HepG2 (cell line): Measurements from ENCODE around the gene GFRA3. TPM values are rescaled to one million over a fixed set of nuclear protein-coding genes. Genes with fewer than 3 reads are reported as not detected.

Experiments
- CREM ChIP-seq, 2 experiments: sonication (generic) in 1 of 2; formaldehyde crosslinking in 1 of 2; IDR thresholded peaks; 2 replicates each; pipeline versions ENCODE4 v1.4.0 to v1.6.1; 2016 to 2020; ENCODE audit warnings: antibody characterized with exemption in 1 of 2, mild to moderate bottlenecking in 1 of 2, missing genetic modification reagents in 1 of 2
- ESRRA ChIP-seq: sonication (generic); formaldehyde crosslinking; IDR thresholded peaks from 2 replicates; pipeline ENCODE4 v1.5.1; 2020; ENCODE audit warnings: mild to moderate bottlenecking, low read depth, missing genetic modification reagents
- HDAC2 ChIP-seq: sonication (generic); formaldehyde crosslinking; IDR thresholded peaks from 2 replicates; pipeline ENCODE4 v1.4.0; 2020; ENCODE audit warnings: missing genetic modification reagents
- HNRNPL ChIP-seq: fragments of 200-400 bp; formaldehyde crosslinking; IDR thresholded peaks from 2 replicates; pipeline ENCODE4 v1.6.1; 2017; ENCODE audit warnings: mild to moderate bottlenecking, low read depth, low read length
- NR2C2 ChIP-seq: sonication (generic); formaldehyde crosslinking; IDR thresholded peaks from 2 replicates; pipeline ENCODE4 v1.4.0; 2020; ENCODE audit warnings: missing genetic modification reagents, mild to moderate bottlenecking, moderate library complexity, borderline replicate concordance
- NR2F1 ChIP-seq, 2 experiments: fragments of 450-650 bp in 1 of 2; formaldehyde crosslinking in 1 of 2; IDR thresholded peaks; 2 replicates each; pipeline versions ENCODE4 v1.5.0 to v1.6.1; 2016 to 2020; ENCODE audit warnings: mild to moderate bottlenecking in 1 of 2, missing compliant biosample characterization in 1 of 2, missing genetic modification reagents in 1 of 2, moderate library complexity in 1 of 2
- NR2F2 ChIP-seq: IDR thresholded peaks from 2 replicates; pipeline ENCODE4 v1.6.1; 2012; ENCODE audit warnings: low read depth, inconsistent platforms, borderline replicate concordance
- PAXIP1 ChIP-seq: sonication (generic); formaldehyde crosslinking; conservative IDR thresholded peaks from 2 replicates; pipeline ENCODE4 v1.4.0; 2020; ENCODE audit warnings: mild to moderate bottlenecking, missing genetic modification reagents, moderate library complexity
- RARA ChIP-seq: IDR thresholded peaks from 2 replicates; pipeline ENCODE4 v1.6.1; 2016; ENCODE audit warnings: missing genetic modification reagents, missing compliant biosample characterization
- RXRA ChIP-seq: sonication (generic); formaldehyde crosslinking; IDR thresholded peaks from 2 replicates; pipeline ENCODE4 v1.5.1; 2020; ENCODE audit warnings: missing genetic modification reagents
- SALL1 ChIP-seq: sonication (generic); formaldehyde crosslinking; IDR thresholded peaks from 2 replicates; pipeline ENCODE4 v1.8.0; 2022; ENCODE audit warnings: mild to moderate bottlenecking, missing genetic modification reagents
- TBX2 ChIP-seq: sonication (generic); formaldehyde crosslinking; IDR thresholded peaks from 2 replicates; pipeline ENCODE4 v1.5.0; 2020; ENCODE audit warnings: missing genetic modification reagents, mild to moderate bottlenecking, borderline replicate concordance
- TFAP4 ChIP-seq: sonication (generic); IDR thresholded peaks from 2 replicates; pipeline ENCODE4 v1.6.1; 2016; ENCODE audit warnings: low read depth, borderline replicate concordance
- ZMYM3 ChIP-seq: sonication (generic); formaldehyde crosslinking; IDR thresholded peaks from 2 replicates; pipeline ENCODE4 v1.5.1; 2020; ENCODE audit warnings: mild to moderate bottlenecking, missing genetic modification reagents
- ZMYM4 ChIP-seq: sonication (generic); formaldehyde crosslinking; IDR thresholded peaks from 2 replicates; pipeline ENCODE4 v1.8.1; 2023; ENCODE audit warnings: mild to moderate bottlenecking, missing genetic modification reagents
- ZNF12 ChIP-seq: sonication (generic); formaldehyde crosslinking; IDR thresholded peaks from 2 replicates; pipeline ENCODE4 v1.5.0; 2020; ENCODE audit warnings: missing genetic modification reagents
- ZNF292 ChIP-seq: sonication (generic); formaldehyde crosslinking; IDR thresholded peaks from 2 replicates; pipeline ENCODE4 v1.8.1; 2022; ENCODE audit warnings: mild to moderate bottlenecking, low read depth, missing genetic modification reagents, borderline replicate concordance
- ZNF512 ChIP-seq: sonication (generic); formaldehyde crosslinking; IDR thresholded peaks from 2 replicates; pipeline ENCODE4 v1.4.0; 2020; ENCODE audit warnings: mild to moderate bottlenecking, missing genetic modification reagents
- ZNF629 ChIP-seq: sonication (generic); formaldehyde crosslinking; conservative IDR thresholded peaks from 2 replicates; pipeline ENCODE4 v1.5.0; 2020; ENCODE audit warnings: missing genetic modification reagents
- polyA plus RNA-seq, 8 experiments: library from polyadenylated mRNA; depleted of rRNA in 3 of 8; stranded (reverse) in 7 of 8; unstranded in 1 of 8; fragments of >200 nt; fragmentation: Illumina TruSeq in 4 of 8; extraction: Trizol in 4 of 8; gene quantifications; 2 replicates each; pipeline versions ENCODE4 v1.2.1 to v1.2.3, GENCODE V29; 2011 to 2016; ENCODE audit warnings: low read depth in 4 of 8, missing spikeins in 1 of 8, mixed read lengths in 1 of 8; ENCODE audit not compliant: insufficient read depth in 1 of 8
- total RNA-seq, 5 experiments: library from RNA; depleted of rRNA; stranded (reverse); fragments of >200 nt; fragmentation: Illumina TruSeq; extraction: Trizol; gene quantifications; 2 replicates each; pipeline ENCODE4 v1.2.3, GENCODE V29; 2016; ENCODE audit warnings: low read depth in 1 of 5
- TF ChIP-seq, protein P1 (sequence below): sonication (generic); formaldehyde crosslinking; IDR thresholded peaks from 2 replicates; pipeline ENCODE4 v1.5.1; 2020; ENCODE audit warnings: mild to moderate bottlenecking, missing genetic modification reagents, moderate library complexity

The GFRA3 gene
- total and polyA plus RNA-seq, 2 of the 13 experiments (the other 11 are each of a cell fraction or from before 2014, with no cell fraction given) = 0.27 to 0.30 TPM

DNA sequence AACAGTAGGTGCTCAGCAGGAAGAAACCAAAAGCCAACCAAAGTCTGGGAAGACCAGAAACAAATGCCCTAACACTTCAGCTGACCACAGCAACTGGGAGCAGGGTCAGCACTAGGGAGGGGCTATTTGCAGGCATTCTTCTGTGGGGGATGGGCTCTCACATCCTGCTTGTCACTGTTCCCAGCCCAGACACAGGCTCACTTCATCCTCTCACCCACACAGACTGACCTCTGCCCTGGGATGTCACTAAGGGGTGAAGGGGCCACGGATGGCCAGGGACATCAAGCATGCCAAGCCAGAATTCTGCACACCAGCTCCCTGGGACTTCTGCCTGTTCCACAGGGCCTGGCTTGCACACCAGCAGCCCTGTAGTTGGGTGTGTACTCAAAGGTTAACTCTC, 28.7 kb downstream of the GFRA3 start (continued):
- TF ChIP-seq, protein P1, sequence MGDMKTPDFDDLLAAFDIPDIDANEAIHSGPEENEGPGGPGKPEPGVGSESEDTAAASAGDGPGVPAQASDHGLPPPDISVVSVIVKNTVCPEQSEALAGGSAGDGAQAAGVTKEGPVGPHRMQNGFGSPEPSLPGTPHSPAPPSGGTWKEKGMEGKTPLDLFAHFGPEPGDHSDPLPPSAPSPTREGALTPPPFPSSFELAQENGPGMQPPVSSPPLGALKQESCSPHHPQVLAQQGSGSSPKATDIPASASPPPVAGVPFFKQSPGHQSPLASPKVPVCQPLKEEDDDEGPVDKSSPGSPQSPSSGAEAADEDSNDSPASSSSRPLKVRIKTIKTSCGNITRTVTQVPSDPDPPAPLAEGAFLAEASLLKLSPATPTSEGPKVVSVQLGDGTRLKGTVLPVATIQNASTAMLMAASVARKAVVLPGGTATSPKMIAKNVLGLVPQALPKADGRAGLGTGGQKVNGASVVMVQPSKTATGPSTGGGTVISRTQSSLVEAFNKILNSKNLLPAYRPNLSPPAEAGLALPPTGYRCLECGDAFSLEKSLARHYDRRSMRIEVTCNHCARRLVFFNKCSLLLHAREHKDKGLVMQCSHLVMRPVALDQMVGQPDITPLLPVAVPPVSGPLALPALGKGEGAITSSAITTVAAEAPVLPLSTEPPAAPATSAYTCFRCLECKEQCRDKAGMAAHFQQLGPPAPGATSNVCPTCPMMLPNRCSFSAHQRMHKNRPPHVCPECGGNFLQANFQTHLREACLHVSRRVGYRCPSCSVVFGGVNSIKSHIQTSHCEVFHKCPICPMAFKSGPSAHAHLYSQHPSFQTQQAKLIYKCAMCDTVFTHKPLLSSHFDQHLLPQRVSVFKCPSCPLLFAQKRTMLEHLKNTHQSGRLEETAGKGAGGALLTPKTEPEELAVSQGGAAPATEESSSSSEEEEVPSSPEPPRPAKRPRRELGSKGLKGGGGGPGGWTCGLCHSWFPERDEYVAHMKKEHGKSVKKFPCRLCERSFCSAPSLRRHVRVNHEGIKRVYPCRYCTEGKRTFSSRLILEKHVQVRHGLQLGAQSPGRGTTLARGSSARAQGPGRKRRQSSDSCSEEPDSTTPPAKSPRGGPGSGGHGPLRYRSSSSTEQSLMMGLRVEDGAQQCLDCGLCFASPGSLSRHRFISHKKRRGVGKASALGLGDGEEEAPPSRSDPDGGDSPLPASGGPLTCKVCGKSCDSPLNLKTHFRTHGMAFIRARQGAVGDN (CRISPR knock-in tag) = peak; percentile 59
- no peak for TF ChIP-seq CREM (IDR thresholded peaks at IDR 0.05)
- TF ChIP-seq CREM (CRISPR knock-in tag; IDR thresholded peaks at IDR 0.05) = no peak
- no peak for TF ChIP-seq ESRRA (CRISPR knock-in tag)
- peak; percentile 70 to 76 for TF ChIP-seq NR2F1 (CRISPR knock-in tag; IDR thresholded peaks at IDR 0.05)
- TF ChIP-seq HDAC2 = 0 out of 2 replicates have a peak, but pooled peaks have one; percentile 20
- peak; percentile 73 for TF ChIP-seq RXRA (CRISPR knock-in tag)
- 0 out of 2 replicates have a peak, but pooled peaks have one; percentile 63 for TF ChIP-seq HNRNPL
- TF ChIP-seq PAXIP1 = peak; percentile 45
- 0 out of 2 replicates have a peak, but pooled peaks have one; percentile 48 for TF ChIP-seq ZNF292
- TF ChIP-seq ZMYM3 (CRISPR knock-in tag) = 0 out of 2 replicates have a peak, but pooled peaks have one; percentile 17
- peak; percentile 57 for TF ChIP-seq RARA (CRISPR knock-in tag)
- TF ChIP-seq ZMYM4 (CRISPR knock-in tag) = 0 out of 2 replicates have a peak, but pooled peaks have one; percentile 9
- no peak for TF ChIP-seq TBX2 (CRISPR knock-in tag)
- TF ChIP-seq TFAP4 = peak; percentile 34; the same call in 1 of the 2 replicates
- TF ChIP-seq NR2F2 = peak; percentile 68
- no peak for TF ChIP-seq ZNF629 (CRISPR knock-in tag)
- TF ChIP-seq ZNF512 (CRISPR knock-in tag) = no peak
- peak; percentile 54; the same call in 1 of the 2 replicates for TF ChIP-seq ZNF12 (CRISPR knock-in tag)
- peak; percentile 63; the same call in 1 of the 2 replicates for TF ChIP-seq SALL1 (CRISPR knock-in tag)
- peak; percentile 57; the same call in 1 of the 2 replicates for TF ChIP-seq NR2C2 (CRISPR knock-in tag)
